ENCODE measurements around the gene MED28.
"Not testable (repeated sequence)": the region's sequence is repeated elsewhere in the genome, so short reads cannot be mapped to it uniquely, and the experiment has no call there.

The MED28 gene

DNA sequence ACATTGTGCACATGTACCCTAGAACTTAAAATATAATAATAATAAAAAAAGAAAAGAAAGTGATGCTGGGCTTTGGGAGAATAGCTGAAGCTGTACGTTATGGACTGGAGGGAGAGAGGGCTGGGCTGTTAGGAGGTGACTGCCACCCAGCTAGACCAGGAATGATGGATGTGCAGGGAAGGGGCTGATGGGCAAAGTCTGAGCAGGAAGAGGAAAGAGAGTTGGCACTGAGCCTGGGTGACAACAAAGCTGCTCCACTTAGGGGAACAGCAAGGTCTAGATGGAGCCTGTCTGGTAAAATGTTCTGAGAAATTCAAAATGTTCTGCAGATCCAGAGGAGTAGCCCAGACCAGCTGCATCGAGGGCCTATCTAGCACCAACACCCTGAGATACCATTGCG, 32.3 kb downstream of the MED28 start:
- TF ChIP-seq, protein P1, sequence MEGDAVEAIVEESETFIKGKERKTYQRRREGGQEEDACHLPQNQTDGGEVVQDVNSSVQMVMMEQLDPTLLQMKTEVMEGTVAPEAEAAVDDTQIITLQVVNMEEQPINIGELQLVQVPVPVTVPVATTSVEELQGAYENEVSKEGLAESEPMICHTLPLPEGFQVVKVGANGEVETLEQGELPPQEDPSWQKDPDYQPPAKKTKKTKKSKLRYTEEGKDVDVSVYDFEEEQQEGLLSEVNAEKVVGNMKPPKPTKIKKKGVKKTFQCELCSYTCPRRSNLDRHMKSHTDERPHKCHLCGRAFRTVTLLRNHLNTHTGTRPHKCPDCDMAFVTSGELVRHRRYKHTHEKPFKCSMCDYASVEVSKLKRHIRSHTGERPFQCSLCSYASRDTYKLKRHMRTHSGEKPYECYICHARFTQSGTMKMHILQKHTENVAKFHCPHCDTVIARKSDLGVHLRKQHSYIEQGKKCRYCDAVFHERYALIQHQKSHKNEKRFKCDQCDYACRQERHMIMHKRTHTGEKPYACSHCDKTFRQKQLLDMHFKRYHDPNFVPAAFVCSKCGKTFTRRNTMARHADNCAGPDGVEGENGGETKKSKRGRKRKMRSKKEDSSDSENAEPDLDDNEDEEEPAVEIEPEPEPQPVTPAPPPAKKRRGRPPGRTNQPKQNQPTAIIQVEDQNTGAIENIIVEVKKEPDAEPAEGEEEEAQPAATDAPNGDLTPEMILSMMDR (conservative IDR thresholded peaks at IDR 0.05; ENCODE audit: low read depth, low read length) = no peak
- H3K4me3 ChIP-seq (ENCODE audit: low read depth, low read length) = no peak overlapping the region
- DNase-seq (ENCODE audit: low read depth) = no peak

DNA sequence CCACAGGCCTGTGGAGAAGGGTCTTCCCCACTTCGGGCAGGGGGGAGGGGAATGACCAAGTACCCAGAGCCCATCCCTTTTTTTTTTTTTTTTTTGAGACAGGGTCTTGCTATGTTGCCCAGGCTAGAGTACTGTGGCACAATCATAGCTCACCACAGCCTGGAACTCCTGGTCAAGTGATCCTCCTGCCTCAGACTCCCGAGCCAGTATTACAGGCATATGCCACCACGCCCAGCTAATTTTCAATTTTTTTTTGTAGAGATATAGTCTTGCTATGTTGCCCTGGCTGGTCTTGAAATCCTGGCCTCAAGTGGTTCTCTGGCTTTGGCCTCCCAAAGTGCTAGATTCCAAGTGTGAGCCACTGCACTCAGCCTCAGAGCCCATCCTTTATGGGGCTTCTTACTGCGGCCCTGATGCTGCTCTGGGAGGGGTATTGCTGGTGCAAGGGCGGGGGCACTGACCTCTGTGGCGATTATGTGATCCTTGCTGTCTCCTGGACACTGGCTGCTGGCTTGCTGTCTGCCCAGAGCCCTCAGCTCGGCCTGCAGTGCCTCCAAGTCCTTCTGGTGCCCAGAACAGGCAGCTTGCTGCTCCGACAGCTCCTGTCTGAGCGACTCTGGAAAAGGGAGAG, 32.9 kb downstream of the MED28 start:
- no peak for DNase-seq (ENCODE audit: low read depth)
- TF ChIP-seq, protein P1 (conservative IDR thresholded peaks at IDR 0.05; ENCODE audit: low read depth, low read length) = no peak

DNA sequence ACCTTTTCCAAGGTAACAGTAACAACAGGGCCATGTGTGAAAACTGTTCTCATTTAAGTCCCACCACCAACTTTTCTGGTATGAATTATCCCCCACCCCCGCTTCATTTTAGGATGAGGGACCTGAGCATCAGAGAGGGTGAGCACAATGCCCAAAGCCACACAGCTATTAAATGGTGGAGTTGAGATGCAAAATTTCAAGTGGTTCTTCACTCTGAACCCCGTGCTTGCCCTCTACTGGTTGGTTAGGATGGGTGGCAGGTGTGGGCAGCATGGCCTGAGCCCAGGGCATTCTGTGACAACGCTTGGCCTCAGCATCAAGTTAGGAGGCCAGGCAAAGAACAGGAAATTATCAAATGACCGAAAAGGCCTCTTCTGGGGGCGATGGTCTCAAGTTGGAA, 33.5 kb downstream of the MED28 start:
- H3K4me3 ChIP-seq (ENCODE audit: low read depth, low read length) = no peak overlapping the region
- no peak for DNase-seq (ENCODE audit: low read depth)
- TF ChIP-seq, protein P1 (conservative IDR thresholded peaks at IDR 0.05; ENCODE audit: low read depth, low read length) = peak; percentile 20

More for the DNA sequence above, 32.9 kb downstream of the MED28 start:
- H3K4me3 ChIP-seq (ENCODE audit: low read depth, low read length) = no peak overlapping the region

DNA sequence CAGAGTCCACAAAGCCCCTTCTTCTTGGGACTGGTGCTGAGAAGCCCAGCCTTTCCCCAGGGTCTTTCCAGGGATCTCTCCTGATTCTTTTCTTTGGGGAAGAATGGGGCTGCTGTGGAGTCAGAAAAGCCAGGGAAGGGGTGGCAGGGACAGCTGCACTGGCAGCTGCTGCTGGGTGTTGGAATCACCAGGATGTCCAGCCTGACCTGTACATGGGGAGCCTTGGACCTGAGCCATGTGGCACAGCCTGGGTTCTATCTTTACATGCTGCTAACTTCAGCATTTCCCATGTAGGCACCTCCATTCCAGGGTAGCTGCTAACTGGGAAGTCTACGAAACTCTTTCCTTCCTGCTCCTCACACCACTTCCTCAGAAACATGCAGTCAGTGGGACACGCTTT, 36.0 kb downstream of the MED28 start:
- no peak overlapping the region for H3K4me3 ChIP-seq (ENCODE audit: low read depth, low read length)
- DNase-seq (ENCODE audit: low read depth) = no peak
- TF ChIP-seq, protein P1 (conservative IDR thresholded peaks at IDR 0.05; ENCODE audit: low read depth, low read length) = no peak

DNA sequence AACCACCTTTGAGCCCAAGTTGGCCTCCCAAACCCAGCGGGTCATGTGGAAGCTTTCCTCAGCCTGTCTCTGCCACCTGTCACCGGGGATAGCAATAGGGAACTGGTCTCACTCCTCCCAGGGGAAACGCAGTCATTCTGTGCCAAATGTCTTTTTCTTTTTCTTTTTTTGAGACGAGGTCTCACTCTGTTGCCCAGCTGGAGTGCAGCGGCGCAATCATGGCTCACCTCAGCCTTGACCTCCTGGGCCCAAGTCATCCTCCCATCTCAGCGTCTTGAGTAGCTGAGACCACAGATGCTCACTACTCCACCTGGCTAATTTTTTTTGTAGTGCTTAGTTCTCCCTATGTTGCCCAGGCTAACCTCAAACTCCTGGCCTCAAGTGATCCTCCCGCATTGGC, 40.3 kb downstream of the MED28 start:
- H3K4me3 ChIP-seq (ENCODE audit: low read depth, low read length) = no peak overlapping the region
- no peak for DNase-seq (ENCODE audit: low read depth)
- TF ChIP-seq, protein P1 (conservative IDR thresholded peaks at IDR 0.05; ENCODE audit: low read depth, low read length) = no peak

DNA sequence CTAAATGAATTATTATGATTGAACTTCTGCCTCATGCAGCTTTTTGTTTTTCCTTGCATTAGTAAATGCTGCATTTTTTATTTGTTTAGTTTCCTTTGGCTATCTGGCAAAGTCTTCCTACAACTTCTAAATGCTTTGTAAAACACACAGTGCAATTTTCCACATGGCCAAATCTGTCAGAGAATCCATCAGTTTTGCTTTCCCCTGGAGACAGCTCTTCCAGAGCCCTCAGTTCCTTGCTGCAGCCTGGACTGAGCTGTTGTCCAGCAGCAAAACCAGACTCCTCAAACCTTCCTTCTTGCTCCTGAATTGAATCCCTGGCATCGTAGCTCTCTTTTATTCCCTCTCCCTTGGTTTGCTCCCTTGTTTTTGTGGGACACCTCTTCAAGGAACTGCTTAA, 42.6 kb downstream of the MED28 start:
- no peak for DNase-seq (ENCODE audit: low read depth)
- H3K4me3 ChIP-seq (ENCODE audit: low read depth, low read length) = no peak overlapping the region
- TF ChIP-seq, protein P1 (conservative IDR thresholded peaks at IDR 0.05; ENCODE audit: low read depth, low read length) = no peak

DNA sequence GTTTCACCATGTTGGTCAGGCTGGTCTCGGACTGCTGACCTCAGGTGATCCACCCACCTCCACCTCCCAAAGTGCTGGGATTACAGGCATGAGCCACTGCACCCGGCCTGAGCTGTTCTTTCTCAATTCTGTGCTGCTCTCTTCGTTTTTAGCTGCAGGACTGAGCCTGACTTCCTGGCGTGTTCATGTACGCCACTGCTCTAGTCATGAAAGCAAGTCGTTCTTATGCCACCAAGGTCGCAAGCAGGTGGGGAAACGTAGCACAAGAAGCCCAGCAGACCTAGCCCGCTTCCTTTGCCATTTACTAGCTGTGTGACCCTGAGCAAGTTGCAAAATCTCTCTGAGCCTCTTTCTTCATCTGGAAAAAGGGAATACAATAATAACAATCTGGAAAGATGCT, 43.4 kb downstream of the MED28 start:
- TF ChIP-seq, protein P1 (conservative IDR thresholded peaks at IDR 0.05; ENCODE audit: low read depth, low read length) = no peak
- no peak for DNase-seq (ENCODE audit: low read depth)
- no peak overlapping the region for H3K4me3 ChIP-seq (ENCODE audit: low read depth, low read length)

DNA sequence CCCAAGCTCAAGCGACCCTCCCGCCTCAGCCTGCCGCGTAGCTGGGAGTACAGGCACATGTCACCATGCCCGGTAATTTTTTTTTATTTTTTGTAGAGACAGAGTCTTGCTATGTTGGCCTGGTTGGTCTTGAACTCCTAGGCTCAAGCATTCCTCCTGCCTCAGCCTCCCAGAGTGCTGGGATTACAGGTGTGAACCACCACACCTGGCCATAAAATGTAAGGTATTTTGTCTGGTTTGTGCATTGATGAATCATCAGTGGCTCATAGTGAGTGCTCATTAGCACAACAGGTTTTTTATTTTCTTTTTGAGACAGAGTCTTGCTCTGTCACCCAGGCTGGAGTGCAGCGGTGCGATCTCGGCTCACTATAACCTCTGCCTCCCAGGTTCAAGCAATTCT, 44.8 kb downstream of the MED28 start:
- H3K4me3 ChIP-seq (ENCODE audit: low read depth, low read length); DNase-seq (ENCODE audit: low read depth): not testable (repeated sequence)
